Measurements from ENCODE around the gene NELFCD. TPM values are rescaled to one million over a fixed set of nuclear protein-coding genes. Genes with fewer than 3 reads are reported as not detected.
"Not testable (repeated sequence)": the region's sequence is repeated elsewhere in the genome, so short reads cannot be mapped to it uniquely, and the experiment has no call there.

The NELFCD gene
- total and polyA plus RNA-seq, 9 of the 15 experiments (the other 6 are each of a cell fraction or from before 2014, with no cell fraction given): 11.7 to 163 (median 96.5) TPM

GRCh38 chr20:58947797-58948388 is 33.2 kb upstream of the NELFCD start:
- in situ Hi-C loops (cut with MboI): not testable (repeated sequence)

GRCh38 chr20:58950603-58951002 is 30.5 kb upstream of the NELFCD start:
- H3K9ac ChIP-seq (ENCODE audit: insufficient read depth in 1 of 2, low read depth in 2 of 2, low read length in 2 of 2): no peak overlapping the region
- intact Hi-C loops (cut with micrococcal nuclease): no loop called here
- TF ChIP-seq ETS1 (conservative IDR thresholded peaks at IDR 0.05; ENCODE audit: control insufficient read depth, low read depth, low read length) (no peak), MAFF (IDR thresholded peaks at IDR 0.05; ENCODE audit: low read length) (peak; percentile 76), HIVEP1 (CRISPR knock-in tag; IDR thresholded peaks at IDR 0.05) (no peak), SMARCA5 (IDR thresholded peaks at IDR 0.05) (no peak), C11orf30 (IDR thresholded peaks at IDR 0.05; ENCODE audit: low read depth) (peak; percentile 89), MAFK (IDR thresholded peaks at IDR 0.05; ENCODE audit: low read length) (peak; percentile 76), DACH1 (IDR thresholded peaks at IDR 0.05; ENCODE audit: partially characterized antibody) (no peak), MAFG (tag; conservative IDR thresholded peaks at IDR 0.05) (peak; percentile 87), ZNF316 (IDR thresholded peaks at IDR 0.05) (peak; percentile 94), RNF2 (IDR thresholded peaks at IDR 0.05) (peak; percentile 13; the same call in 1 of the 2 replicates), GTF2F1 (IDR thresholded peaks at IDR 0.05; ENCODE audit: low read depth, low read length) (no peak), RAD21 (CRISPR knock-in tag; conservative IDR thresholded peaks at IDR 0.05 in 1 of 2, IDR thresholded peaks at IDR 0.05 in 1 of 2) (peak in 1 of 2 experiments; percentile 18; a peak in 1 of 4 replicates)

More at GRCh38 chr20:58947797-58948388, 33.2 kb upstream of the NELFCD start:
- DNase-seq (ENCODE audit: extremely low read depth in 1 of 4, low spot score in 3 of 4); H3K9me1 ChIP-seq (ENCODE audit: control insufficient read depth, insufficient read depth, low read length); H3K9me3 ChIP-seq (replicated peaks; ENCODE audit: control insufficient read depth, insufficient read depth, low read depth, low read length); H3K4me1 ChIP-seq (replicated peaks in 1 of 2; ENCODE audit: control insufficient read depth in 2 of 2, insufficient read depth in 2 of 2, low read length in 2 of 2); BruUV-seq (replicated peaks); H4K20me1 ChIP-seq (replicated peaks; ENCODE audit: control insufficient read depth, insufficient read depth, low read length); H3K27ac ChIP-seq (ENCODE audit: extremely low read depth, low read depth, low read length); CTCF ChIA-PET (ENCODE audit: low intra/inter-chr PET ratio); H3K4me3 ChIP-seq; intact Hi-C loops (cut with micrococcal nuclease); H3K36me3 ChIP-seq (ENCODE audit: control insufficient read depth, insufficient read depth, low read length); H3K9ac ChIP-seq (ENCODE audit: insufficient read depth in 1 of 2, low read depth in 2 of 2, low read length in 2 of 2); H3K4me2 ChIP-seq (ENCODE audit: insufficient read depth, low read length); H3K79me2 ChIP-seq (ENCODE audit: control insufficient read depth, insufficient read depth, low read length): not testable (repeated sequence)
- peak; percentile 23 for TF ChIP-seq RNF2 (IDR thresholded peaks at IDR 0.05)
- TF ChIP-seq CBX2 (IDR thresholded peaks at IDR 0.05; ENCODE audit: insufficient read depth, low read length, poor library complexity, severe bottlenecking): peak; percentile 92
- TF ChIP-seq ZFP36 (IDR thresholded peaks at IDR 0.05; ENCODE audit: low read depth, low read length, partially characterized antibody): peak; percentile 18
- TF ChIP-seq, protein P1, sequence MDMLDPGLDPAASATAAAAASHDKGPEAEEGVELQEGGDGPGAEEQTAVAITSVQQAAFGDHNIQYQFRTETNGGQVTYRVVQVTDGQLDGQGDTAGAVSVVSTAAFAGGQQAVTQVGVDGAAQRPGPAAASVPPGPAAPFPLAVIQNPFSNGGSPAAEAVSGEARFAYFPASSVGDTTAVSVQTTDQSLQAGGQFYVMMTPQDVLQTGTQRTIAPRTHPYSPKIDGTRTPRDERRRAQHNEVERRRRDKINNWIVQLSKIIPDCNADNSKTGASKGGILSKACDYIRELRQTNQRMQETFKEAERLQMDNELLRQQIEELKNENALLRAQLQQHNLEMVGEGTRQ (CRISPR knock-in tag; IDR thresholded peaks at IDR 0.05): 0 out of 2 replicates have a peak, but pooled peaks have one; percentile 6
- peak; percentile 79 for TF ChIP-seq CBX8 (IDR thresholded peaks at IDR 0.05; ENCODE audit: borderline replicate concordance, extremely low read depth, low read depth, low read length, poor library complexity, severe bottlenecking)
- H3K27me3 ChIP-seq (ENCODE audit: control insufficient read depth in 2 of 2, insufficient read depth in 2 of 2, low read length in 2 of 2): peaks cover 35 to 36% of the 10 kb centered on the region in 2 experiments
- POLR2A ChIA-PET: interaction anchor here (2.3 kb wide), 1 partner anchor 11 kb away, joined by 7 read pairs; no protein-coding TSS in a partner anchor
- FAIRE-seq (peak; percentile 65), ATAC-seq (peak; percentile 56; the same call in 2 of the 3 replicates)
- WGBS (ENCODE audit: insufficient coverage, low coverage, missing lambda C conversion rate): 6% methylated on average over 7 of the region's 7 CpGs
- peak overlapping the region; percentile 25; the same call in 1 of the 2 replicates for H2AFZ ChIP-seq (ENCODE audit: low read depth, low read length)

More at GRCh38 chr20:58950603-58951002, 30.5 kb upstream of the NELFCD start:
- FAIRE-seq (no peak), ATAC-seq (peak; percentile 47; the same call in 1 of the 3 replicates), DNase-seq (ENCODE audit: extremely low read depth in 1 of 4, low spot score in 3 of 4) (no peak)
- Histone ChIP-seq H3K27ac (ENCODE audit: extremely low read depth, low read depth, low read length) (no peak overlapping the region), H3K4me1 (replicated peaks in 1 of 2; ENCODE audit: control insufficient read depth in 2 of 2, insufficient read depth in 2 of 2, low read length in 2 of 2) (peaks cover 0 to 4% of the 10 kb centered on the region in 2 experiments; a peak in 1 of 5 replicates), H3K9me3 (replicated peaks; ENCODE audit: control insufficient read depth, insufficient read depth, low read depth, low read length) (no peaks in the 10 kb centered on the region), H3K36me3 (ENCODE audit: control insufficient read depth, insufficient read depth, low read length) (no peaks in the 10 kb centered on the region), H3K4me2 (ENCODE audit: insufficient read depth, low read length) (no peak overlapping the region), H2AFZ (ENCODE audit: low read depth, low read length) (no peak overlapping the region), H3K79me2 (ENCODE audit: control insufficient read depth, insufficient read depth, low read length) (no peaks in the 10 kb centered on the region), H3K4me3 (no peak overlapping the region), H3K27me3 (ENCODE audit: control insufficient read depth in 2 of 2, insufficient read depth in 2 of 2, low read length in 2 of 2) (peaks cover 23% of the 10 kb centered on the region in 2 experiments), H4K20me1 (replicated peaks; ENCODE audit: control insufficient read depth, insufficient read depth, low read length) (no peaks in the 10 kb centered on the region), H3K9me1 (ENCODE audit: control insufficient read depth, insufficient read depth, low read length) (no peaks in the 10 kb centered on the region)
- 3% methylated on average over 5 of the region's 5 CpGs for WGBS (ENCODE audit: insufficient coverage, low coverage, missing lambda C conversion rate)
- CTCF ChIA-PET (ENCODE audit: low intra/inter-chr PET ratio): no interaction called here
- no TSS peak for BruUV-seq (replicated peaks)
- in situ Hi-C loops (cut with MboI): no loop called here
- POLR2A ChIA-PET: no interaction called here
